ENCODE data around the gene NUDT21. TPM values are rescaled to one million over a fixed set of nuclear protein-coding genes. Genes with fewer than 3 reads are reported as not detected.

Gene NUDT21
- total RNA-seq, 1 experiment from 2014 or later = 218 TPM

GRCh38 chr16:56421313-56421712 is 29.8 kb downstream of the NUDT21 start:
- Histone ChIP-seq H4K20me1 (ENCODE audit: insufficient read depth) (no peaks in the 10 kb centered on the region; the same call in 1 of the 2 replicates), H3K27me3 (ENCODE audit: insufficient read depth, low read length) (no peaks in the 10 kb centered on the region), H2AFZ (ENCODE audit: low read depth, low read length, poor library complexity, severe bottlenecking) (no peak overlapping the region), H3K9me2 (ENCODE audit: insufficient read depth) (no peaks in the 10 kb centered on the region), H3K4me2 (ENCODE audit: low read length) (no peak overlapping the region), H3K9ac (ENCODE audit: low read length) (no peak overlapping the region), H3K4me3 (replicated peaks in 1 of 2; ENCODE audit: low read depth in 1 of 2, low read length in 2 of 2) (no peak overlapping the region), H3K79me2 (ENCODE audit: insufficient read depth, low read length) (peaks cover 74% of the 10 kb centered on the region), H3K36me3 (ENCODE audit: control insufficient read depth in 1 of 2, insufficient read depth in 2 of 2, low read length in 2 of 2) (no peaks in the 10 kb centered on the region), H3K27ac (ENCODE audit: low read depth, low read length) (no peak overlapping the region), H3K4me1 (ENCODE audit: control insufficient read depth in 1 of 2, insufficient read depth in 2 of 2, low read length in 2 of 2) (peaks cover 18 to 59% of the 10 kb centered on the region in 2 experiments), H3K9me3 (ENCODE audit: control insufficient read depth in 1 of 2, insufficient read depth in 1 of 2, low read depth in 1 of 2, low read length in 2 of 2) (no peaks in the 10 kb centered on the region)
- intact Hi-C loops (cut with micrococcal nuclease) = no loop called here
- POLR2A ChIA-PET = no interaction called here
- TF ChIP-seq EZH2 (IDR thresholded peaks at IDR 0.05) (no peak), ZFX (IDR thresholded peaks at IDR 0.05) (no peak), ATF3 (IDR thresholded peaks at IDR 0.05) (no peak), RAD21 (IDR thresholded peaks at IDR 0.05; ENCODE audit: low read depth) (no peak), ZNF274 (IDR thresholded peaks at IDR 0.05; ENCODE audit: low read depth, low read length) (no peak), ELF1 (IDR thresholded peaks at IDR 0.05; ENCODE audit: borderline replicate concordance, low read depth) (no peak), ZBTB33 (IDR thresholded peaks at IDR 0.05; ENCODE audit: extremely low read depth, insufficient replicate concordance, low read length) (no peak)
- RAD21 ChIA-PET (ENCODE audit: low non-redundant PET in 1 of 2, low total read pairs in 2 of 2, uncharacterized antibody in 2 of 2, unreplicated experiment in 2 of 2) = no interaction called here
- no TSS peak for BruUV-seq (replicated peaks)
- CTCF ChIA-PET = interaction anchor here (1.7 kb wide), 1 partner anchor 20 kb away, joined by 3 read pairs; no protein-coding TSS in a partner anchor
- no peak for ATAC-seq
- DNase-seq (ENCODE audit: low read depth, low spot score) = no peak

- H4K20me1 ChIP-seq (ENCODE audit: insufficient read depth) = no peaks in the 10 kb centered on the region; the same call in 1 of the 2 replicates
- TF ChIP-seq POLR2A (IDR thresholded peaks at IDR 0.05; ENCODE audit: borderline replicate concordance, extremely low read depth, insufficient read depth, insufficient read length) = no peak
- TF ChIP-seq JUND (IDR thresholded peaks at IDR 0.05) = no peak
- TF ChIP-seq ZBTB33 (IDR thresholded peaks at IDR 0.05; ENCODE audit: extremely low read depth, insufficient replicate concordance, low read length) = no peak
- TF ChIP-seq FOSL1 (IDR thresholded peaks at IDR 0.05; ENCODE audit: low read depth) = no peak
- TF ChIP-seq RAD21 (IDR thresholded peaks at IDR 0.05; ENCODE audit: low read depth) = no peak
- no peak for TF ChIP-seq SRF (IDR thresholded peaks at IDR 0.05; ENCODE audit: low read depth)
- TF ChIP-seq MAX (IDR thresholded peaks at IDR 0.05) = no peak
- no peak for TF ChIP-seq ZNF274 (IDR thresholded peaks at IDR 0.05; ENCODE audit: low read depth, low read length)
- H3K27me3 ChIP-seq (ENCODE audit: insufficient read depth, low read length) = no peaks in the 10 kb centered on the region
- ChIA-PET RAD21 (ENCODE audit: low non-redundant PET in 1 of 2, low total read pairs in 2 of 2, uncharacterized antibody in 2 of 2, unreplicated experiment in 2 of 2) (no interaction called here), CTCF (interaction anchor here (1.7 kb wide), 1 partner anchor 19 kb away, joined by 3 read pairs; no protein-coding TSS in a partner anchor), POLR2A (no interaction called here)
- no peaks in the 10 kb centered on the region for H3K9me2 ChIP-seq (ENCODE audit: insufficient read depth)
- ATAC-seq (no peak), DNase-seq (ENCODE audit: low read depth, low spot score) (no peak)
- no peak overlapping the region for H3K4me3 ChIP-seq (replicated peaks in 1 of 2; ENCODE audit: low read depth in 1 of 2, low read length in 2 of 2)
- intact Hi-C loops (cut with micrococcal nuclease) = no loop called here
- H3K9ac ChIP-seq (ENCODE audit: low read length) = no peak overlapping the region
- no peaks in the 10 kb centered on the region for H3K36me3 ChIP-seq (ENCODE audit: control insufficient read depth in 1 of 2, insufficient read depth in 2 of 2, low read length in 2 of 2)
- no TSS peak for BruUV-seq (replicated peaks)
- peaks cover 18 to 52% of the 10 kb centered on the region in 2 experiments for H3K4me1 ChIP-seq (ENCODE audit: control insufficient read depth in 1 of 2, insufficient read depth in 2 of 2, low read length in 2 of 2)
- H3K9me3 ChIP-seq (ENCODE audit: control insufficient read depth in 1 of 2, insufficient read depth in 1 of 2, low read depth in 1 of 2, low read length in 2 of 2) = no peaks in the 10 kb centered on the region
- H3K4me2 ChIP-seq (ENCODE audit: low read length) = peak overlapping the region; percentile 18; the same call in 1 of the 2 replicates
- H2AFZ ChIP-seq (ENCODE audit: low read depth, low read length, poor library complexity, severe bottlenecking) = no peak overlapping the region
- H3K27ac ChIP-seq (ENCODE audit: low read depth, low read length) = no peak overlapping the region
- H3K79me2 ChIP-seq (ENCODE audit: insufficient read depth, low read length) = peaks cover 81% of the 10 kb centered on the region
These were observed 30.5 kb downstream of the NUDT21 start for GRCh38 chr16:56420613-56421012.

All from HCT116 (cell line).